Tibial artery (tissue), 4 donors: ENCODE data around the gene UCN3.

ENCODE experiments used
- DNase-seq, 2 donors: peaks; one replicate each; pipeline ENCODE4 v3.0.0-alpha.2; 2019
- H3K27ac ChIP-seq, 2 donors: fragments of 200-600 bp; sonication (generic) in 1 of 2; 1 replicate in 1 of 2; 2 replicates in 1 of 2; pipeline ENCODE4 v1.5.1; 2018 to 2019; ENCODE audit warnings: mild to moderate bottlenecking in 1 of 2
- H3K27me3 ChIP-seq, 2 donors: fragments of 200-600 bp; sonication (generic) in 1 of 2; one replicate each; pipeline versions ENCODE4 v1.5.1 to v1.6.0; 2016 to 2019
- H3K36me3 ChIP-seq, 3 donors: fragments of 200-600 bp; sonication (generic) in 2 of 3; one replicate each; pipeline ENCODE4 v1.5.1; 2016 to 2019; ENCODE audit warnings: mild to moderate bottlenecking in 2 of 3
- H3K4me1 ChIP-seq, 4 donors: fragments of 200-600 bp; sonication (generic) in 2 of 4; 1 replicate in 3 of 4; 2 replicates in 1 of 4; pipeline ENCODE4 v1.5.1; 2016 to 2019
- H3K4me3 ChIP-seq, 2 donors: fragments of 200-600 bp; sonication (generic) in 1 of 2; 1 replicate in 1 of 2; 2 replicates in 1 of 2; pipeline ENCODE4 v1.5.1; 2018 to 2019; ENCODE audit warnings: mild to moderate bottlenecking in 2 of 2
- H3K9me3 ChIP-seq, 3 donors: fragments of 200-600 bp; sonication (generic) in 1 of 3; one replicate each; pipeline ENCODE4 v1.5.1; 2016 to 2019
- intact Hi-C: fragments of 100-400 bp; cut with DNase I; formaldehyde crosslinking; loops from one replicate; pipeline ENCODE4 v1.15.0; 2023; ENCODE audit warnings: low total_unique reads
- TF ChIP-seq, protein P1 (sequence below), 2 experiments: fragments of 200-600 bp in 1 of 2; fragments of 450-650 bp in 1 of 2; IDR thresholded peaks; one replicate each; pipeline ENCODE4 v1.5.1; 2017 to 2019; ENCODE audit warnings: antibody characterized with exemption in 2 of 2, mild to moderate bottlenecking in 1 of 2, moderate library complexity in 1 of 2

The UCN3 gene

DNA sequence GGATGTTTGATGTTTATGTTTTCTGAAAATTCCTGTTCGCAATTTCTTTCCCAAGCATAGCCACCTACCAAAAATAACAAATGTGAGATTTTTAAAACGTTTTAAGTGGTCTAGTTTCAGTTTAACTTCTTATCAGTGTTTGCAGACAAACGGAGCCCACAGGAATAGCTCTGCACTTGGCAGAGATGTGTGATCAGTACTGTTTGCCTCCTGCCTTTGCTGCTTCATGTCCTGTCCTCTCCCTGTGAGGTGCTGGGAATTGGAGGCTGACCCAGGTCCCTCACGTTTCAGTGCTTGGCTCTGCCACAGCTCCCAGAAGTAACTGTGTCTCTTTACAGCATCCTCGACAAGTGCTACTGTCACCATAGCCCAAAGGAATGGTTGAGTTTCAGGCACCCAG is 1.2 kb downstream of the UCN3 start:
- Histone ChIP-seq H3K9me3 (no peaks in the 10 kb centered on the region), H3K36me3 (no peaks in the 10 kb centered on the region), H3K4me1 (peaks cover 0 to 7% (median 3%) of the 10 kb centered on the region in 4 donors), H3K27me3 (peaks cover 0 to 9% of the 10 kb centered on the region in 2 donors), H3K4me3 (no peak overlapping the region), H3K27ac (no peak overlapping the region)
- TF ChIP-seq, protein P1, sequence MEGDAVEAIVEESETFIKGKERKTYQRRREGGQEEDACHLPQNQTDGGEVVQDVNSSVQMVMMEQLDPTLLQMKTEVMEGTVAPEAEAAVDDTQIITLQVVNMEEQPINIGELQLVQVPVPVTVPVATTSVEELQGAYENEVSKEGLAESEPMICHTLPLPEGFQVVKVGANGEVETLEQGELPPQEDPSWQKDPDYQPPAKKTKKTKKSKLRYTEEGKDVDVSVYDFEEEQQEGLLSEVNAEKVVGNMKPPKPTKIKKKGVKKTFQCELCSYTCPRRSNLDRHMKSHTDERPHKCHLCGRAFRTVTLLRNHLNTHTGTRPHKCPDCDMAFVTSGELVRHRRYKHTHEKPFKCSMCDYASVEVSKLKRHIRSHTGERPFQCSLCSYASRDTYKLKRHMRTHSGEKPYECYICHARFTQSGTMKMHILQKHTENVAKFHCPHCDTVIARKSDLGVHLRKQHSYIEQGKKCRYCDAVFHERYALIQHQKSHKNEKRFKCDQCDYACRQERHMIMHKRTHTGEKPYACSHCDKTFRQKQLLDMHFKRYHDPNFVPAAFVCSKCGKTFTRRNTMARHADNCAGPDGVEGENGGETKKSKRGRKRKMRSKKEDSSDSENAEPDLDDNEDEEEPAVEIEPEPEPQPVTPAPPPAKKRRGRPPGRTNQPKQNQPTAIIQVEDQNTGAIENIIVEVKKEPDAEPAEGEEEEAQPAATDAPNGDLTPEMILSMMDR (IDR thresholded peaks at IDR 0.05): no peak
- DNase-seq: no peak
- intact Hi-C loops: no loop called here

DNA sequence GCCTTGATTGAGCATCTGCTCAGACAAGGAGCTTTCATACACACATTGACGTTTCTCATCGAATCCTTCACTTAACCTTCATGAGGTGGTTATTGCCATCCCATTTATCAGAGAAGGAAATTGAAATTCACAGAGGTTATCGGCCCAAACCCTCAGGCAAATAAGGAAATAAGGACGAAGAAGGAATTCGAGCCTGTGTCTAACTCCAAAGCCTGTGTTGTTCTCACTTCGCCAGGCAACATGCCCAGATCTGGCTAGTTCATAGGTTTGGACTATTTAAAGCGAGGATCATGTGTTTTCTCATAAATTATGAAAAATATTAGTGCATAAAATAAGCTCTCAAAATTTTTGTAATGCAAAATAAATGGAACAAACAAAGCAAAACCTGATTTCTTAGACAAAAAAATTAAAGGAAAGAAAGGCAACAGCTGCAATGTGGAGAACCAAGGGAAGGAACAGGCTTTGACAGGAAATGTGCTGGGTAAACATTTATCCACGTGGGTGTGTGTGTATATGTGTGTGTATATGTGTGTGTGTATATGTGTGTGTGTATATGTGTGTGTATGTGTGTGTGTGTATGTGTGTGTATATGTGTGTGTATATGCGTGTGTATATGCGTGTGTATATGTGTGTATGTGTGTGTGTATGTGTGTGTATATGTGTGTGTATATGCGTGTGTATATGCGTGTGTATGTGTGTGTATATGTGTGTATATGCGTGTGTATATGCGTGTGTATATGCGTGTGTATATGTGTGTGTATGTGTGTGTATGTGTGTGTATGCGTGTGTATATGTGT is 4.8 kb downstream of the UCN3 start:
- H3K27me3 ChIP-seq: no peaks in the 10 kb centered on the region
- intact Hi-C loops: no loop called here

DNA sequence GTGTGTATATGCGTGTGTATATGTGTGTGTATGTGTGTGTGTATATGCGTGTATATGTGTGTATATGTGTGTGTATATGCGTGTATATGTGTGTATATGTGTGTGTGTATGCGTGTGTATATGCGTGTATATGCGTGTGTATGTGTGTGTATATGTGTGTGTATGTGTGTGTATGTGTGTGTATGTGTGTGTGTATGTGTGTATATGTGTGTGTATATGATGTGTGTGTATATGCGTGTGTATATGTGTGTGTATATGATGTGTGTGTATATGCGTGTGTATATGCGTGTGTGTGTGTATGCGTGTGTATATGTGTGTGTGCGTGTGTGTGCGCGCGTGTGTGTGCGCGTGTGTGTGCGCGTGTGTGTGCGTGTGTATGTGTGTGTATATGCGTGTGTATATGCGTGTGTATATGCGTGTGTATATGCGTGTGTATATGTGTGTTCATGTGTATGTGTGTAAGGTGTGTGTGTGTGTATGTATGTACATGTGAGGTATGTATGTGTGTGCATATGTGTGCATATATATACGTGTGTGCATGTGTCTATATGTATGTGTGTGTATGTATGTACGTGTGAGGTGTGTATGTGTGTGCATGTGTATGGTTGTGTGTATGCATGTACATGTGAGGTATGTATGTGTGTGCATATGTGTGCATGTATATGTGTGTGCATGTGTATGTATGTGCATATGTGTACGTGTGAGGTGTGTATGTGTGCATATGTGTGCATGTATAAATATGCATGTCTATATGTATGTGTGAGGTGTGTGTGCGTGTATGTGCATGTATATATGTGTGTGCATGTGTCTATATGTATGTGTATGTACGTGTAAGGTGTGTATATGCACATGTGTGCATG is 6.0 kb downstream of the UCN3 start:
- intact Hi-C loops: no loop called here
- H3K9me3 ChIP-seq: no peaks in the 10 kb centered on the region
- no peak for DNase-seq
- H3K27me3 ChIP-seq: no peaks in the 10 kb centered on the region
- no peak overlapping the region for H3K27ac ChIP-seq
- no peaks in the 10 kb centered on the region for H3K36me3 ChIP-seq
- peaks cover 0 to 7% (median 3%) of the 10 kb centered on the region in 4 donors for H3K4me1 ChIP-seq
- no peak overlapping the region for H3K4me3 ChIP-seq
- TF ChIP-seq, protein P1 (IDR thresholded peaks at IDR 0.05): no peak

More for the DNA sequence above, 4.8 kb downstream of the UCN3 start:
- Histone ChIP-seq H3K36me3 (no peaks in the 10 kb centered on the region), H3K9me3 (no peaks in the 10 kb centered on the region), H3K4me3 (no peak overlapping the region), H3K27ac (no peak overlapping the region), H3K4me1 (peaks cover 0 to 7% (median 3%) of the 10 kb centered on the region in 4 donors)
- no peak for DNase-seq
- TF ChIP-seq, protein P1 (IDR thresholded peaks at IDR 0.05): no peak

DNA sequence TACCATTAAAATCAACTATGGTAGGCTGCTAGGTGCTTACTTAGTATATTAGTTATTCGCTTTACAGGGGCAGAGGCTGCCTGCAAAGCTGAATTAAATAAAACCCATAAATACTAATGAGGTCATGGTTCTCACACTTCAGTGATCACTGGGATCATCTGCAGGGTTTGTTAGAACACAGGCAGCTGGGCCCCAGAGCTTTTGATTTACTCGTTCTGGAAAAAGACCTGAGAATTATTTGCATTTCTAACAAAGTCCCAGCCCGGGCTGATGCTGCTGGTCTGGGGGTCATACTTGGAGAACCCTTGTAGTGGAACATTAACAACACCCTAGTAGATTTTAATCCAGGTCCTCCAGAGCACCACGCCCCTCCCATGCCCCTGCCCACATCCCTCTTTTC is 8.5 kb downstream of the UCN3 start:
- H3K36me3 ChIP-seq: no peaks in the 10 kb centered on the region
- no peaks in the 10 kb centered on the region for H3K9me3 ChIP-seq
- no peak overlapping the region for H3K4me3 ChIP-seq
- intact Hi-C loops: no loop called here
- no peaks in the 10 kb centered on the region for H3K27me3 ChIP-seq
- DNase-seq: no peak
- H3K27ac ChIP-seq: no peak overlapping the region
- TF ChIP-seq, protein P1 (IDR thresholded peaks at IDR 0.05): no peak
- H3K4me1 ChIP-seq: peaks cover 0 to 7% (median 3%) of the 10 kb centered on the region in 4 donors

DNA sequence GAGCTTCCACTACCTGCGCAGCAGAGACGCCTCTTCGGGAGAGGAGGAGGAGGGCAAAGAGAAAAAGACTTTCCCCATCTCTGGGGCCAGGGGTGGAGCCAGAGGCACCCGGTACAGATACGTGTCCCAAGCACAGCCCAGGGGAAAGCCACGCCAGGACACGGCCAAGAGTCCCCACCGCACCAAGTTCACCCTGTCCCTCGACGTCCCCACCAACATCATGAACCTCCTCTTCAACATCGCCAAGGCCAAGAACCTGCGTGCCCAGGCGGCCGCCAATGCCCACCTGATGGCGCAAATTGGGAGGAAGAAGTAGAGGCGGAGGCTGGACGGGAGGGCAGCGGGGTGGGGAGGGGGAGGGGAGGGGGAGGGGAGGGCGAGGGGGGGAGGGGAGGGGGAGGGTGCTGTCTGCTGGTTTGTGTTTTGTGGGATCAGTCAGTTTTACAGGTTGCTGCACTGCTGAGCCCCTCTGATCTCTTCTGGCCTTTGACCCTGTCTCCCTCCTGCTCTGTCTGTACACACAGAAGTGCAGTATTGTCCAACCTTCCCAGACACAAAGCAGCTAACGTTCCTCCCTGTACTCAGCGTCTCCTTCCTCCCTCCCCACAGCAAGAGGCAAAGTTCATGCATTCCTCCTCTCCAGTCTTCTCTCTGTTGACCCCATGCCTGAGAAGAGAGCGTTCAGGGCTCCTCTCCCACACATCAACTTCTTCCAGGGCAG is 9.3 kb downstream of the UCN3 start:
- DNase-seq: no peak
- TF ChIP-seq, protein P1 (IDR thresholded peaks at IDR 0.05): no peak
- Histone ChIP-seq H3K27ac (no peak overlapping the region), H3K4me1 (peaks cover 0 to 6% (median 3%) of the 10 kb centered on the region in 4 donors), H3K36me3 (no peaks in the 10 kb centered on the region), H3K9me3 (no peaks in the 10 kb centered on the region), H3K4me3 (no peak overlapping the region), H3K27me3 (no peaks in the 10 kb centered on the region)
- intact Hi-C loops: no loop called here
